Neural cell (in vitro differentiated cells): ENCODE data around the gene NAGS.

Experiments
- EP300 ChIP-seq: fragments of 450-650 bp; conservative IDR thresholded peaks from 2 replicates; pipeline ENCODE4 v1.6.1; 2014; ENCODE audit warnings: antibody characterized with exemption, mild to moderate bottlenecking, moderate library complexity; ENCODE audit not compliant: poor library complexity, severe bottlenecking
- TF ChIP-seq, protein P1 (sequence below): fragments of 450-650 bp; IDR thresholded peaks from 2 replicates; pipeline ENCODE4 v1.5.1; 2014; ENCODE audit warnings: antibody characterized with exemption, mild to moderate bottlenecking, moderate library complexity; ENCODE audit not compliant: poor library complexity, severe bottlenecking

DNA sequence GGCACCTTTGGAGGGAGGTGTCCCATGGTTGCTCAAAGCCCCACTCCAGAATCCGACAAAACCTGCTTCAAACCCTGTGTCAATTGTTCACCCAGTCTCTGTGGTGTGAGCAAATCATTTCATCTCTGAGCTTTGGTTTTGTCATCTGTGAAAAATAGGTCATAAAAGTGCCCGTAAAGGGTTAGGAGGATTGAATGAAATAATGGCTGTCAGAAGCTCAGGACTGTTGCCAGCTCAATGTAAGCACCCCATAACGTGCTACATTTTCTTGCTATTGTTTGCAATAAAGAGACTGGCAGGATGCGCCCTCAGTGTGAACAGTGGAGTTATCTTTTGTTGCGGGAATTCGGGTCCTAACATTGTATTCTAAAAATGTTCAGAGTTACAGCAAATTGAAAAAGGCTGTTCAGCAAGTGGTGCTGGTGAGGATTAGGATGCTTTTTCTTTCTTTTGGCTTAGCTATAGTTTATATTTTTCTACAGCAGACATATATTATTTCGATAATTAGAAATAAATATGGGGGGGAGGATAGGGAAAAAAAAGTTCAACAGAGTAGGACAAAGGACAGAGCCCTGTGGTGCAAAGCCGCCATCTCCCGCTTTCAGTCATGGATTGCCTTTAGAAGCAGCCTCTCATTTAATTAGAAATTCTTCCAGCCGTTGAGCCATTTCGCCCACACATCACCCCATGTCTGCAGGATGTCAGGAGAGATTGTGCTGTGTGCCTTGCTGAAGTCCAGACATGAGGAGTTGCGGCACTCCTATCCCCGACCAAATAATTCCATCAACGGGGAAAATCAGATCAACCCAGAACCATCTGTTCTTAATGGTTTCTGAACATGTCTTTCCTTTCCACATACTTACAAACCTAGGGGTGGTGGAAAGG is 29.8 kb upstream of the NAGS start:
- TF ChIP-seq, protein P1, sequence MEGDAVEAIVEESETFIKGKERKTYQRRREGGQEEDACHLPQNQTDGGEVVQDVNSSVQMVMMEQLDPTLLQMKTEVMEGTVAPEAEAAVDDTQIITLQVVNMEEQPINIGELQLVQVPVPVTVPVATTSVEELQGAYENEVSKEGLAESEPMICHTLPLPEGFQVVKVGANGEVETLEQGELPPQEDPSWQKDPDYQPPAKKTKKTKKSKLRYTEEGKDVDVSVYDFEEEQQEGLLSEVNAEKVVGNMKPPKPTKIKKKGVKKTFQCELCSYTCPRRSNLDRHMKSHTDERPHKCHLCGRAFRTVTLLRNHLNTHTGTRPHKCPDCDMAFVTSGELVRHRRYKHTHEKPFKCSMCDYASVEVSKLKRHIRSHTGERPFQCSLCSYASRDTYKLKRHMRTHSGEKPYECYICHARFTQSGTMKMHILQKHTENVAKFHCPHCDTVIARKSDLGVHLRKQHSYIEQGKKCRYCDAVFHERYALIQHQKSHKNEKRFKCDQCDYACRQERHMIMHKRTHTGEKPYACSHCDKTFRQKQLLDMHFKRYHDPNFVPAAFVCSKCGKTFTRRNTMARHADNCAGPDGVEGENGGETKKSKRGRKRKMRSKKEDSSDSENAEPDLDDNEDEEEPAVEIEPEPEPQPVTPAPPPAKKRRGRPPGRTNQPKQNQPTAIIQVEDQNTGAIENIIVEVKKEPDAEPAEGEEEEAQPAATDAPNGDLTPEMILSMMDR, result no peak
- TF ChIP-seq EP300, result no peak
